Caco-2 (cell line): ENCODE results near the gene NDUFA11. TPM values are rescaled to one million over a fixed set of nuclear protein-coding genes. Genes with fewer than 3 reads are reported as not detected.
A peak's percentile ranks its signal among the peaks of the same experiment; 100 is the strongest.

Source experiments
- BruUV-seq: library from RNA; stranded (reverse); fragments of 400-500 nt; replicated peaks from 2 replicates; lab custom pipeline; 2021; lab: Mats Ljungman, UMichigan
- CTCF ChIA-PET: fragments of 300-600 bp; sonication (Branson Sonifier 250); formaldehyde crosslinking; loops from one replicate; lab custom pipeline; 2022; ENCODE audit warnings: antibody characterized with exemption; lab: Charles Lee
- POLR2A ChIA-PET: fragments of 300-600 bp; sonication (Branson Sonifier 250); formaldehyde crosslinking; loops from one replicate; lab custom pipeline; 2022; ENCODE audit warnings: antibody characterized with exemption; lab: Charles Lee
- DNase-seq, 2 experiments: peaks; one replicate each; pipeline versions ENCODE4 v3.0.0 to v3.0.0-alpha.2; 2020 to 2022
- H3K27me3 ChIP-seq: replicated peaks from 2 replicates; pipeline ENCODE4 v1.6.0; 2011; ENCODE audit warnings: low read length; ENCODE audit not compliant: control insufficient read depth, insufficient read depth
- H3K36me3 ChIP-seq: 2 replicates; pipeline ENCODE4 v1.5.1; 2011; ENCODE audit warnings: low read length; ENCODE audit not compliant: control insufficient read depth, insufficient read depth
- H3K4me1 ChIP-seq: fragments of 250-450 bp; sonication (Bioruptor Pico); 2 replicates; pipeline ENCODE4 v1.5.1; 2020; ENCODE audit warnings: mild to moderate bottlenecking
- H3K4me3 ChIP-seq: 2 replicates; pipeline ENCODE4 v1.5.1; 2011; ENCODE audit warnings: low read depth, mild to moderate bottlenecking, control low read depth, low read length
- H3K9me3 ChIP-seq: fragments of 250-450 bp; sonication (Bioruptor Pico); 2 replicates; pipeline ENCODE4 v1.5.1; 2020; ENCODE audit warnings: mild to moderate bottlenecking, moderate library complexity
- H3K27ac Mint-ChIP-seq: one replicate; pipeline ENCODE4 v1.8.0; 2022; ENCODE audit warnings: mixed read lengths; ENCODE audit not compliant: unreplicated experiment
- H3K27me3 Mint-ChIP-seq: one replicate; pipeline ENCODE4 v1.8.0; 2022; ENCODE audit warnings: mixed read lengths; ENCODE audit not compliant: insufficient read depth, unreplicated experiment
- H3K36me3 Mint-ChIP-seq: one replicate; pipeline ENCODE4 v1.8.0; 2022; ENCODE audit warnings: mild to moderate bottlenecking, mixed read lengths; ENCODE audit not compliant: insufficient read depth, unreplicated experiment
- H3K4me1 Mint-ChIP-seq: one replicate; pipeline ENCODE4 v1.8.0; 2022; ENCODE audit warnings: low read depth, mixed read lengths; ENCODE audit not compliant: unreplicated experiment
- H3K4me3 Mint-ChIP-seq: one replicate; pipeline ENCODE4 v1.8.0; 2022; ENCODE audit warnings: mild to moderate bottlenecking, moderate library complexity, mixed read lengths; ENCODE audit not compliant: unreplicated experiment
- H3K9me3 Mint-ChIP-seq: one replicate; pipeline ENCODE4 v1.8.0; 2022; ENCODE audit warnings: mixed read lengths; ENCODE audit not compliant: unreplicated experiment
- intact Hi-C: fragments of 100-400 bp; cut with micrococcal nuclease; formaldehyde crosslinking; loops from one replicate; pipeline ENCODE4 v1.10.0; 2022; ENCODE audit not compliant: unreplicated experiment
- total RNA-seq: library from RNA; stranded (reverse); gene quantifications from 2 replicates; pipeline ENCODE4 v1.2.3, GENCODE V29; 2022
- TF ChIP-seq, protein P1 (sequence below), 2 experiments: fragments of 200-600 bp in 1 of 2; IDR thresholded peaks; 1 replicate in 1 of 2; 2 replicates in 1 of 2; pipeline versions ENCODE4 v1.5.1 to v1.8.0; 2011 to 2022; ENCODE audit warnings: antibody characterized with exemption in 1 of 2, control low read depth in 1 of 2, inconsistent platforms in 1 of 2, low read depth in 1 of 2, low read length in 1 of 2, mild to moderate bottlenecking in 1 of 2, moderate library complexity in 1 of 2; ENCODE audit not compliant: insufficient read depth in 1 of 2, severe bottlenecking in 1 of 2, unreplicated experiment in 1 of 2

Gene NDUFA11
- total RNA-seq, 1 experiment from 2014 or later, result 272 TPM

DNA sequence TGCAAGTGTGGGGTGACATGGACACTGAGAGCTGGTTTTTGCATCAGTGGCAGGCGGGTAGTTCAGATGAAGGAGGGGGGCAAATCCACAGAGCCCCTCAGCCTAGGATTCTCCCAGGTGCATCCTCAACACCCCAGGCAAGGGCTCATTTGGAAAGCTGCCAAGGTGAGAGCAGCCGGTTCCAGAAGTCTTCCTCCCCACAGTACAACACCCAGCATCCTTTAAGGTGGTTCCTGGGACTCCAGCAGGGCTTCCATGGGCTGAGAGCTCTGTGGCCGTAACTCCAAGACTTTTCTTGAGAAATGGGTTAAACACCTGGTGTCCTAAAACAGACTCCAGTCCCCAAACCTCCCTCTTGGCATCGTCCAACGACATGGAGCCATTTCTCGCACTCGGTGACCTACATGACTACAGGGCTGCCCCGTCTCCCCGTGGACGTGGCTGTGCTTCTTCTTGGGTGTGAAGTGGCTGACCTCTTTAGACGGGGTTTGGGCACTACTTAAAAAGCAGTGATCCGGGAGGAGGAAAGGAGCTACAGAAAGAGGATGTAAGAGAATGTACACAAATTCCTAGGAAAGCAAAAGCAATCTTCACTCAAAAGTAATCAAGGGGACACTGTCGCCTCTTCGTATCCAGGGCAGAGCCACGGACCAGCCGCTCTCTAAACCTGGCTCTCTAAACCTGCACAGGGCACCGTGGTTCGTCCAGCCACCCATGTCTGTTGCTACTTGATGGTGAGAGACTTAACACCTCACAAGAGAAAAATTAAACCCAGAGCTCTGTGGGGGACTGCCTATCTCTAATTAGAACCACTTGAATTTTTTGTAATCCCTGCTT lies 48.8 kb upstream of the NDUFA11 start:
- ChIA-PET POLR2A (no interaction called here), CTCF (interaction anchor here (1.5 kb wide), 1 partner anchor 16 kb away, joined by 5 read pairs; no protein-coding TSS in a partner anchor)
- Histone ChIP-seq H3K27me3 (no peaks in the 10 kb centered on the region), H3K4me3 (no peak overlapping the region), H3K36me3 (no peaks in the 10 kb centered on the region; the same call in 1 of the 2 replicates), H3K9me3 (no peaks in the 10 kb centered on the region), H3K4me1 (peaks cover 17% of the 10 kb centered on the region)
- TF ChIP-seq, protein P1, sequence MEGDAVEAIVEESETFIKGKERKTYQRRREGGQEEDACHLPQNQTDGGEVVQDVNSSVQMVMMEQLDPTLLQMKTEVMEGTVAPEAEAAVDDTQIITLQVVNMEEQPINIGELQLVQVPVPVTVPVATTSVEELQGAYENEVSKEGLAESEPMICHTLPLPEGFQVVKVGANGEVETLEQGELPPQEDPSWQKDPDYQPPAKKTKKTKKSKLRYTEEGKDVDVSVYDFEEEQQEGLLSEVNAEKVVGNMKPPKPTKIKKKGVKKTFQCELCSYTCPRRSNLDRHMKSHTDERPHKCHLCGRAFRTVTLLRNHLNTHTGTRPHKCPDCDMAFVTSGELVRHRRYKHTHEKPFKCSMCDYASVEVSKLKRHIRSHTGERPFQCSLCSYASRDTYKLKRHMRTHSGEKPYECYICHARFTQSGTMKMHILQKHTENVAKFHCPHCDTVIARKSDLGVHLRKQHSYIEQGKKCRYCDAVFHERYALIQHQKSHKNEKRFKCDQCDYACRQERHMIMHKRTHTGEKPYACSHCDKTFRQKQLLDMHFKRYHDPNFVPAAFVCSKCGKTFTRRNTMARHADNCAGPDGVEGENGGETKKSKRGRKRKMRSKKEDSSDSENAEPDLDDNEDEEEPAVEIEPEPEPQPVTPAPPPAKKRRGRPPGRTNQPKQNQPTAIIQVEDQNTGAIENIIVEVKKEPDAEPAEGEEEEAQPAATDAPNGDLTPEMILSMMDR (IDR thresholded peaks at IDR 0.05; ENCODE audit: insufficient read depth in 1 of 2, low read depth in 1 of 2, low read length in 1 of 2, severe bottlenecking in 1 of 2, unreplicated experiment in 1 of 2), result no peak
- DNase-seq, result no peak
- H3K36me3 Mint-ChIP-seq, result peaks cover 8% of the 10 kb centered on the region
- H3K4me1 Mint-ChIP-seq, result peaks cover 7% of the 10 kb centered on the region
- no peak overlapping the region for H3K4me3 Mint-ChIP-seq
- intact Hi-C loops, result no loop called here
- no TSS peak for BruUV-seq
- H3K27ac Mint-ChIP-seq, result peak overlapping the region; percentile 15
- no peaks in the 10 kb centered on the region for H3K27me3 Mint-ChIP-seq
- H3K9me3 Mint-ChIP-seq, result no peaks in the 10 kb centered on the region

DNA sequence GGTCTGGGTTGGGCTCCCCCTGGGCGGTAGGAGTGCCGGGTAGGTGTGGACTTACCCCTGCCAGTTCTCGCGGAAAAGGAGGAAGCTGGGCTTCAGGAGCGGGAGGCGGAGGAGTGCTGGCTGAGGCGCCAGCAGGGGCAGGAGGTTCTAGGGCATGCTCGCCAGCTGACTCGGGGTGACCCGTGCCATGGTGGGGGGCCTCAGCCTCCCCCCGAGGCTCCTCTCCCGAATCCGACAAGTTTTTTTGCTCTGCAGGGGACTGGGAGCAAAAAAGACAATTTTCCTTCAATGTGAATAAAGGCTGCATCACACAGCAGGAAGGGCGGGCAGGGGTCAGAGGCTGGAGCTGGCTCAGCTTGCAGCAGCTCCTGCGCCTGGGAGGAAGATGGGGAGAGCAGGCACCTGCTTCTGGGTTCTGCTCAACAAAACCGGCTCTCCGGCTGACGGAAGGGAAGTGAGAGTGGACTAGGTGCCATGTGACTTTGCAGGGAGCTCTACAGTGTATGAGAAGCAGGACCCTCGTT lies 47.8 kb upstream of the NDUFA11 start:
- intact Hi-C loops, result no loop called here
- DNase-seq, result no peak
- Mint-ChIP-seq H3K9me3 (no peaks in the 10 kb centered on the region), H3K27me3 (no peaks in the 10 kb centered on the region), H3K4me3 (no peak overlapping the region), H3K27ac (no peak overlapping the region), H3K36me3 (peaks cover 15% of the 10 kb centered on the region), H3K4me1 (peaks cover 7% of the 10 kb centered on the region)
- H3K27me3 ChIP-seq, result no peaks in the 10 kb centered on the region
- H3K9me3 ChIP-seq, result no peaks in the 10 kb centered on the region
- TF ChIP-seq, protein P1 (IDR thresholded peaks at IDR 0.05; ENCODE audit: insufficient read depth in 1 of 2, low read depth in 1 of 2, low read length in 1 of 2, severe bottlenecking in 1 of 2, unreplicated experiment in 1 of 2), result no peak
- ChIA-PET POLR2A (no interaction called here), CTCF (interaction anchor here (1.5 kb wide), 1 partner anchor 17 kb away, joined by 5 read pairs; no protein-coding TSS in a partner anchor)
- no TSS peak for BruUV-seq
- H3K4me1 ChIP-seq, result peaks cover 17% of the 10 kb centered on the region
- no peak overlapping the region for H3K4me3 ChIP-seq
- no peaks in the 10 kb centered on the region; the same call in 1 of the 2 replicates for H3K36me3 ChIP-seq

DNA sequence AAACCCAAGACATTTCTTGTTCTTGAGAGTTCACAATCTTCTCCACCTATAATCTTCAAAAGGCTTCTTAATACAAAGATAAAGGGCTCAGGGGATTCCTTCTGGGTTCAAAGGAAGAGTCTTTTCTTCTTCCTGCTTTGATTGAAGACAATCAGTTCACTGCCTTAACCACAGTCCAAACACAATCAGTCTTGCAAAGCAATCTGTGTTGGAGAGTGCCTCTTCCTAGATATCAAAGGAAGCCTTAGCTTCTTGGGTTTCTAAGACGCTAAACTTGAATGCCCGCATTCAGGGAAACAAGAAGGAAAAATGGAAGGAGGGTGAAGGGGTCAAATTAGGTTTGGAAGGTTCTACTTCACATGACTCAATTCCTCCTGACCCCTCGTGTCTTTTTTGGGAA lies 47.2 kb upstream of the NDUFA11 start:
- Histone ChIP-seq H3K4me3 (no peak overlapping the region), H3K9me3 (no peaks in the 10 kb centered on the region), H3K4me1 (peaks cover 17% of the 10 kb centered on the region), H3K36me3 (peaks cover 2% of the 10 kb centered on the region), H3K27me3 (no peaks in the 10 kb centered on the region)
- no peak overlapping the region for H3K4me3 Mint-ChIP-seq
- intact Hi-C loops, result no loop called here
- CTCF ChIA-PET, result no interaction called here
- peaks cover 20% of the 10 kb centered on the region for H3K36me3 Mint-ChIP-seq
- POLR2A ChIA-PET, result no interaction called here
- no TSS peak for BruUV-seq
- TF ChIP-seq, protein P1 (IDR thresholded peaks at IDR 0.05; ENCODE audit: insufficient read depth in 1 of 2, low read depth in 1 of 2, low read length in 1 of 2, severe bottlenecking in 1 of 2, unreplicated experiment in 1 of 2), result no peak
- H3K27me3 Mint-ChIP-seq, result no peaks in the 10 kb centered on the region
- H3K27ac Mint-ChIP-seq, result no peak overlapping the region
- DNase-seq, result no peak
- peaks cover 7% of the 10 kb centered on the region for H3K4me1 Mint-ChIP-seq
- no peaks in the 10 kb centered on the region for H3K9me3 Mint-ChIP-seq
